GM19452 (cell line): ENCODE data around the gene ABLIM1.

Experiments used
- ATAC-seq: cut with Tn5 transposase; IDR thresholded peaks from one replicate; pipeline ENCODE4 v1.9.1; 2021; ENCODE audit not compliant: unreplicated experiment

ABLIM1 gene

GRCh38 chr10:114427124-114427852 lies 230.8 kb downstream of the ABLIM1 start:
- no peak for ATAC-seq

GRCh38 chr10:114426476-114426875 lies 231.6 kb downstream of the ABLIM1 start:
- no peak for ATAC-seq

- peak; percentile 84 for ATAC-seq
These were observed 237.1 kb downstream of the ABLIM1 start for GRCh38 chr10:114420811-114421485.

DNA sequence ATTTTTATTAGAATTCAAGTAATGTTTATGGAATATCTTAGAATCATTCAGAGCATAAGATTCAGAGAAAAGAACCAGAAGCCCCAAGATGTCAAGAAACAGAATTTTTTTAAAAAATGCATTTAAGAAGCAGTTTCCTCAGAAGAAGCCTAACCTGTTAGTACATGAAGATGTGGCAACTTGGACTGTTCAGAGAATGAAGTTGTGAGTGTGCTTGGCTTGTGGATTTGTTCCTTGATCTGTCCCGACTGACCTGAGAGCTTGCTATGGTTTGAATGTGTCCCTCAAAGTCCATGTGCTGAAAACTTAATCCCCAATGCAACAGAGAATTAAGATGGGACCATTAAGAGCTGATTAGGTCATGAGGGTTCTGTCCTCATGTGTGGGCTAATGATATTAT lies 240.0 kb downstream of the ABLIM1 start:
- no peak for ATAC-seq

DNA sequence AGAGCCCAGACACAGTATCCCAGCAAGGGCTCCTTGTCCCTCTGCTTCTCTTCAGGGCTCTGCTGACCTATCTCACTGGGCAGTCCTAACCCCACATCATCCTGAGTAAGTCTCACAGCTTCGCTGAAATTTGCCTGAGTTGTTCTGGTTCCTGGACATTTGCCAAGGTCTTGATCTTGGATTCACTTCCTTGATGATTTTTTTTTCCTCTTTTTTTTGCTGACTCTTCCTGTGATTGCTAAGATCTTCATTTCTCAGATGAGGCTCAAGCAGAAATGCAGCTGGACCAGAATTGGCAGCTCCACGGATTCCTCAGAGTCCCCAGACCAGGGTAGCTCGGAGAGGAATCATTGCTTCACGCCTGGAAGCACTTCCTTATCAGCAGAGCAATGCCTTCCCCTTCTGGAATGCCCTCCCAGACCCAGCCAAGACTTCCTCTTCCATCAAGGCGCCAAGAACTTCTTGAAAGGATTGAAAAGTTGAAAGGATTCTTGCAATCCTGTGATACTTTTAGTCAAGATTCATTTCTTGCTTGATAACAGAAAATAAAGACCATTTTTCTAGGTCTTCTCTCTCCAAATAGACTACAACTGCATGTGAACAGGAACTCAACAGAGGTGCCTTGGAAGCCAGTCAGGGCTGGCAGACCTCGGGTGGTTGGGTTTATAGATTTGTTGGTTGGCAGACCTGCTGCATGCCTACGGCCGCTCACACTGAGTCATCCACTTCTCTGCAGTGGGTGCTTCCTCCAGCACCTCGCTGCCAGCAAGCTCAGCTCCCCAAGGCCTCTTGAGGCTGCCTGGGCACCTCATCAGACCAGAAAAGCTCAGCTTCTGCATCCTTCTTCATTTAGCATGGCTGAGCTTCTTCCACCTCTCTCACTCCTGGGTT lies 244.9 kb downstream of the ABLIM1 start:
- ATAC-seq: no peak

GRCh38 chr10:114408968-114409444 lies 249.1 kb downstream of the ABLIM1 start:
- no peak for ATAC-seq

- ATAC-seq: no peak
These were observed 249.7 kb downstream of the ABLIM1 start for GRCh38 chr10:114408112-114408967.

DNA sequence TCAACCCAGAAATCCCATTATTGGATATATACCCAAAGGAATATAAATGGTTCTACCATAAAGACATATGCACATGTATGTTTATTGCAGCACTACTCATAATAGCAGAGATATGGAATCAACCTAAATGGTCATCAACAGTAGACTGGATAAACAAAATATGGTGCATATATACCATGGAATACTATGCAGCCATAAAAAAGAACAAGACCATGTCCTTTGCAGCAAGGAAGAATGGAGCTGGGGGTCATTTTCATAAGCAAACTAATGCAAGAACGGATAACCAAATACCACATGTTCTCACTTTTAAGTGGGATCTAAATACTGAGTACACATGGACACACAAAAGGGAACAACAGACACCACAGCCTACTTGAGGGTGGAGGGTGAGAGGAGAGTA lies 251.6 kb downstream of the ABLIM1 start:
- no peak for ATAC-seq

DNA sequence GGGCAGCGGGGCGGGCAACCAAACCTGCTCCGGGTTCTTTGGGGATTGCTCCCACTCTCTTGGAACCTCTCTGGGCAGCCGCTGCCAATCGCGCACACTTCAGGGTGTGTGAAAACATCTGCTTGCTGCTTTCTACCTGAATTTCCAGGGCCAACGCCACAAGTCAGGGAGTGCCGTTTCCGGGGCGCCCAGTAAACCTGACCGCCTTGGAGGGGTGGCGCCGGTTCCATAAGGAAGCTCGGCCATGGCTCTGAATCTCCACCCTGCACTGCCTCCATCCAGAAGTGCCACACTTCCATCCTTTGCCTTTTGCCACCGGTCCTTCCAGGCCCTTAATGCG lies 253.1 kb downstream of the ABLIM1 start:
- no peak for ATAC-seq

DNA sequence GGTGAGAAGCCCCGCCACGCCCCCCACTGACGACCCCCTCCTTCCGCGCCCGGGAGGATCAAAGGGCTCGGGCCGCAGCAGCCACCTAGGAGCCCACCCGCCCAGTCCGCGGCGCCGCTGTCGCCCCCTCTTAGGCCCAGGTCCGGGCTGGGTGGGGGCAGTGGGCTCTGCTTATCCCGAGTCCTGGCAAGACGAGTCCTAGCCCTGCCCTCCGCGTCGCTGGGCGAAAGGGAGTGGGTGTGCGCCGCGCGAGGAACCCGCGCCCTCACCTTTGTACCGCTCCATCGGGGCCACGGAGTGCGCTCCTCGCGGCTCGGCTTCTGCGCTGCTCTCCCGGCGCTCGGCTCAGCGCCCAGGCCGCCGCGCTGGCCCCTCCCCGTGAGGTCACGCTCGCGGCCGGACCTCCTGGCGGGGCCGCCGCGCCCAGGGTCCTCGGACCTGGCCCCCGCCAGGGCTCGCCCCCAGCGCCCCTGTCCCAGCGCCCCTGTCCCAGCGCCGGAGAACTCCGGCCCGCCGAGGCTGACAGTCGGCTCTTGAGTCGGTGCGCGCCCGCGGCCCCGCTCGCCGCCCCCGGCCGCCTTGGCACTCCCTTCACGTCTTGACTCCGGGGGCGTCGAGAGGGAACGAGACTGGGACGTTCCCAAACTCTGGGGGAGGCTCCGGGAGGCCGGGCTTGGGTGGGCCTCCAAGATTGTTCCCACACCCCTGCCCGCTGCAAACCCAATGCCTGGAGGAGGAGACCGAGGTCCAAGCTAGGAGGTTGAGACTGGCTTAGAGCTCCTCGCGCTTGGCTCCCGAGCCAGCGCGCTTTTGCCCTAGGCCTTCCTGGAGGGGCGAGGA lies 253.7 kb downstream of the ABLIM1 start, which contains the start of gene AFAP1L2:
Gene AFAP1L2, minus strand, starts transcription at position 332 of the 840 bp plus-strand sequence. Its CDS starts 47 bp downstream, at position 285.
- ATAC-seq: no peak

DNA sequence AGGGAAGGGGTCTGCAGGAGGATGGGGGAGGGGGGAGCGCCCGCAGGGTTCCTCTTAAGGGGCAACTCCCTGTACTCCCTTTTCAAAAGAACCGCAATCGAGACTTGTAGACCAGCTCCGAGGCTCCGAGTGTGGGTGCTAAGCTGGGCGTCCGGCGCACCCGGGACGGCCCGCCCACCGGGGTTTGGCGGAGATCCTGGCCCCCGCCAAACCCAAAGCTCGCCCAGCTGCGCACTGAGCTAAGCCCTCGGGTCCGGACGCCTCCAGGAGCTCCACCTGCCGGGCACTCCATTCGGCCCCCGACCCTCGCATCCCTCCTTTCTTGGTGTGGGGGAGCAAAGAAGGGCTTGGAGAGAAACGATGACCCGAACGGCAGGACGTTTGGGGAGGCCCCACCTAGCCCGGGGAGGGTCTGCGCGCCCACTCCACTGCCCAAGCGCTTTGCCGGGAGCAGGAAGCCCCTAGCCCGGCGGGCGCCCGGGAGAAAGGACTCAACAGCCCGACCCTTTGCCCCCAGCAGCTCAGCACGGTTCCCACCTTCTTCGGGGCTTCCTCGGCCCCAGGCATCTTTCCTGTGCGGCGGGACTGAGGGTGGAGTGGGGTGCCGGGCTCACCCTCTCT lies 254.4 kb downstream of the ABLIM1 start:
- no peak for ATAC-seq

DNA sequence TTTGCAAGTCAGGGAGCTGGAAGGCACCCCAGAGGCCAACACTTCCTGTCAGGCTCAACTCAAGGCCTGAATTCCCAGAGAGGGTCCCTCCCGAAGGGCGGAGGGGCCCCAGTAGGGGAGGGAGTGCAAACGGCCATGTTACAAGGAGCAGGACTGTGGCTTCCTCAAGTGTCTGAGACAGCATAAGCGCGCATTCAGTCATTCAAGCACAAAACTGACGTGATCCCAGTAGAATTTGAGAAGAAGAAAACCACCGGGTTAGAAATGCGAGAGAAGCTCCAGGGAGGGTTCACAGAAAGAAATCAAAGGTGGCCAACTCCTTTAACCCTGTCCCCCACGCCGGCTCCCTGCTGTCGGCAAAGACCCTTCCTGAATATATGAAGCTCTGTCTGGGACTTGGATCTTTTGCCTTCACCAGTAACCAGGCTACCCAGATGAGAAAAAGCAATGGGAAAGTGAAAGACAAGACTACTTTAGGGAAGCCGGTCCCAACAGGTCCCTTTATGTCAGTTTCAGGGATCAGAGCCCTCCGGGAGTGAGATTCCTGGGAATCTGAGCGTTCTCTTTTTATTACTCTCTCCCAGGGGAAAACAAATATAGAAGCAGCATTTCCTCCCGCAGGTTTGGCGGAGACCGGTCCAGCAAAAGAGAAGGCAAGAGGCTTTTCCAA lies 255.1 kb downstream of the ABLIM1 start:
- ATAC-seq: no peak

DNA sequence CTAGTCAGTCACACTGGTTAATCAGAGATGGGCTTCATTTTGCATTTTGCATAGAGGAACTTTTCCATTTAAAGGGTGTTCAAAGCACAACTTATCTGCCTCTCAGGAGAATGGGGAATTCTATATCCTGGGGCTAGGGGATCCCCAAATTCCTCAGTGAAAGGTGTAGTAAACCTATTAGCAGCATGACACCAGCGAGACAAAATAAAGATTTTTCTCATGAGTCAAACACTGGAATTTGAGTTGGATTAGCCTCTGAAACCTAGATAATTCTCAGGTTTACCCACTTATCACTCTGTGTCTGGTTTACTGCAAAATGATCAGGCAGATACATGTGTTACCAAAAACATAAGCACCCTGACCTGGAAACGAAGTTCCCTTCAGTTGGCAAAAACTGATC lies 255.8 kb downstream of the ABLIM1 start:
- ATAC-seq: no peak

DNA sequence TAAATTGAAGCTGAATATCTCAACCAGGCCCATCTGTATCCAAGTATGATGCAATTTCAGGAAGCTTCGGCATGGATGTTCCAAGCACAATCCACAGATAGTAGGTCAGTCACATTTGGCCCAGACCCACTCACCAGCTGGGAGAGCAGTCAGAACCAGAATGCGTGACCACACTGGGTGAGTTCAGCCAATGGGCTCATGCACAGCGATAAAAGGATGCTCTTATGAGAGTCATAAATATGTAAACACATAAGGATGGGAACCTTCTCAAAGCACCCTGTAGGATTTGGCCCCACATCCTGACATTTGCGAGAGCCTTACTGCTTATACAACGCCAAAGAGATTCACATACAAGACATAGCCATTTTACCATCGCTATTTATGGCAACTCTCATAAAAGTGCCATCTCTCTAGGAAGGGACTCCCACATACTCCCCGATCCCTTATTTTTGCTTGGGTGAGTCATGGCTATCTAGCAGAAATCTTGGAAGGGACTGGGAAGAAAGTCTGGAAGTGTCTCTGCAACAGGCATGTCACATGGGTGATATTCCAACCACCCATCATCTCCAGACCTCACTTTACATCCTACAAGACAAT lies 256.8 kb downstream of the ABLIM1 start:
- no peak for ATAC-seq

DNA sequence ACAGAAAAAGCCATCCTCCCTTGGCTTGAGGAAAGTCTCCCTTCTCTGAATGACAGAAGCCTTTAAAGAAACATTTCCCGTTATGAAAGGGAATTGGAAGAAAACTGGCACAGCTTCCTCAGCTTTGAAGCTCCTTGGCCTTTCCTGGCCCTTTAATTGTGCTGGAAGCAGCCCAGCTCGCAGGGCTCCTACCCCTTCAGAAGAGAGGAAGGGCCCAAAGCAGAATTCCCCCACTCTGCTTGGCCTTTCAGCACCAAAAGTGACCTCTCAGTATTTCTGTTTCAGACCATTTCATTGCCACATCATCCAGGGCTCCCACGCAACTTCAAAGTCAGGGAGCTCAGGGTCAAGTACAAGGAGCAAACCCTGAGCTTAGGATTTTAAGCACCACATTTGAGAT lies 258.0 kb downstream of the ABLIM1 start:
- no peak for ATAC-seq

- no peak for ATAC-seq
These were observed 258.5 kb downstream of the ABLIM1 start for GRCh38 chr10:114399576-114399975.

DNA sequence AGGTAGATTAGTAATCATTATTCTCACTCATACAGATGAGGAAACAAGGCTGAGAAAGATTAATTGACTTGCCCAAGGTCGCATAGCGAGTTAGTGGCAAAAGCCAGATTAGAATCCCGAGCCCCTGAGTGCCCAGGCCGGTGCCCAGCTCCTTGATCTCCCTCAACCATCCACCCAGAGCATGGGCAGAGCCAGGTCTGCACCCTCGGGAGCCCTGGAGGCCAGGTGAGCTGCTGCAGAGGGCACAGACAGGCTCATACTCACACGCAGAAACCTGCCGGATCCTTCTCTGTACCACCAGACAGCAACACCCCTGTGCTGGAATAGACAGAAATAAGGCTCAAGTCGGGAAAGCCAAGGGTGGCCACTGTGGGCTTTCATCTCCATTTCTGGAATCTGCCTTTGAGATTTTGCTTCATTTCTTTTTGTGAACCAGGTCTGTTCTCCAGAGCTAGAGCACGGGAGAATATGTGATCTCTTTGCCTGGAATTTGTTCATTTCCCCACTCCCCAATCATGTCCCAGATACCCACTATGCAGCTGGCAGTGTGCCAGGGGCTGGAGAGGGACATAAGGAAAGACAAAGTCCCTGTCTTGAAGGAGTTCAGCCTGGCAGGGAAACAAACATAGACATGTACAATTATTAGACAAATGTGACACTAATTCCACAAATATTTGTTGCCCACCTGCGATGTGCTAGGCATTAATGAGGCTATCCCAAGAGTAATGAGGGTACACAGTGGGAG lies 259.3 kb downstream of the ABLIM1 start:
- ATAC-seq: no peak
